Measurements from ENCODE around the gene SEMA7A. TPM values are rescaled to one million over a fixed set of nuclear protein-coding genes. Genes with fewer than 3 reads are reported as not detected.

Gene SEMA7A
- polyA plus RNA-seq, 1 donor: 3.5 TPM

DNA sequence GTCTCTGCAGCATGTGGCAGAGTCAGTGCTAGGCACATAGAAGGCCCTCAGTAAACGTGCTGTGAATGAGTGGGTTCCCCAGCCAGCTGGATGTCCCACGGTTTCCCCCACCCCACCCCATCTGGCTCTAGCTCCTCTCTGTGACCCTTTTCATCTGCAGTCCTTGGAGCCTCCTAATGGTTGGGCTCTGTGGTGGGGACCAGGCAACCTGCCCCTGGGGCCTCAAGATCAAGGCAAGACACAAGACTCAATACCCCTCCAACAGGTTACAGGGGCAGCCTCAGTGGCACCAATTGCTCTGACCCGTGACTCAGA is 49.2 kb downstream of the SEMA7A start:
- no CpG with 5 or more reads among the region's 3 CpGs for WGBS (ENCODE audit: insufficient coverage, low lambda C conversion rate)
- no peak overlapping the region for H3K27ac ChIP-seq (ENCODE audit: low read length)
- H3K4me3 ChIP-seq (ENCODE audit: low read length): no peak overlapping the region
- H3K4me1 ChIP-seq (ENCODE audit: control insufficient read depth, insufficient read depth, low read length): peaks cover 22% of the 10 kb centered on the region
- H3K9me3 ChIP-seq (ENCODE audit: control insufficient read depth, low read depth, low read length): peaks cover 3% of the 10 kb centered on the region
- H3K36me3 ChIP-seq (ENCODE audit: control insufficient read depth, insufficient read depth, low read length): no peaks in the 10 kb centered on the region
- DNase-seq: no peak
- H3K27me3 ChIP-seq (ENCODE audit: control insufficient read depth, insufficient read depth, low read length): no peaks in the 10 kb centered on the region

DNA sequence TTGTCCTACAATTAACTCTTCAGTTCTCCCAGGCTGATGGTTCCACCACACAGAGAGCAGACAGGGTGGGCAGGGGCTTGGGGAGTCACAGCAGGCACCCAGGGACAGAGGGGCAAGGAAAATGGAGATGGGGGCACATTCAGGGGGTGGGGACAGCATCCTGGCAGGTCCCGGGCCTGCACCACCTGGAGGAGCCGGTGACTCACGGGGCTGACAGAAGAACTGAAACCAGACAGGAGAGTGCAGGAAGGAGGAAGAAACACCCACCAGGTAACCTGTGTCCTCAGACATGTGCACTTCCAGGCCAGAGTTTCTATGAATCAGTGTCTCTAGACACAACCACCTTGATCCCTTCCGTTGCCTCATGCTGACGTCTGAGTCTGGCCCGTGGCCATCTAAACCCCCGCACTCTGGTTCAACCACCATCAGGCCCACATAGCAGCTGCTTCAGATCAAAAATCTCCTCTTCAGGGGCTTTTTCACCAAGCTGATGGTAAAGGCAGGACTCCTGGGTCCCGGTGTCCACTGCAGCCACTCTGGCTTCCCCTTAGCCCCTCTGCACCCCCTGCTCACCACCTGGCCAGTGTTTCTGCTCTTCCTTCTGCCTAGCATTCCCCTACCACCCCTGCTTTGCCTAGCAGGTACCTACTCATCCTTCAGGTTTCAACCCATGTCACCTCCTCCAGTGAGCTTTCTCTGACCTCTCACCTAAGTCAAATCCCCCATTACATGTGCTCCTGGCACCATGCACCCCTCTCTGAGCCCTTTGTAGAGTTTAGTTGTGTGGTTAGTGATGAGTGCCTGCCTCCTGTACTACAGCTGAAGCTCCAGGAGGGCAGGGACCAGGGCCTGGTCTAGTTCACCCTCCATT is 49.8 kb downstream of the SEMA7A start:
- no peak overlapping the region for H3K27ac ChIP-seq (ENCODE audit: low read length)
- H3K4me1 ChIP-seq (ENCODE audit: control insufficient read depth, insufficient read depth, low read length): peaks cover 16% of the 10 kb centered on the region
- no peaks in the 10 kb centered on the region for H3K36me3 ChIP-seq (ENCODE audit: control insufficient read depth, insufficient read depth, low read length)
- no peak overlapping the region for H3K4me3 ChIP-seq (ENCODE audit: low read length)
- H3K9me3 ChIP-seq (ENCODE audit: control insufficient read depth, low read depth, low read length): peaks cover 3% of the 10 kb centered on the region
- no CpG with 5 or more reads among the region's 8 CpGs for whole genome bisulfite sequencing (ENCODE audit: insufficient coverage, low lambda C conversion rate)
- no peak for DNase-seq
- no peaks in the 10 kb centered on the region for H3K27me3 ChIP-seq (ENCODE audit: control insufficient read depth, insufficient read depth, low read length)

DNA sequence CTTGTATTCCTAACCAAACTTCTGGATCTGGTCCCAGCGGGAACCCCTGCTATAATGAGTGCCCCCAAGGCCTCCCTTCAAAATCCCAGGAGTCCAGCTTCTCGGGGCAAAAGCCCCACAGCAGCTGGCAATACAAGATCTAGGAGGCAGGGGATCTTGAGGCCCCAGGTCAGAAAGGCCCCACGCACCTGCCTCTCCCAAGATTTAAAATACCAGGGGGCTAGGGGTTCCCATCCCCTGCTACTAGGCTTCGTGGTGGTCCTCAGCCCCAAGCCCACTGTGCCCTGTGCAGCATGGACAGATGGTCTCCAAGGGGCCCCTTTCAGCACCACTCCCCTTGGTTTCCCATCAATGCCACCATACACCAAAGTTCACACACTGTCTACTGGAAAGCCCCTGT is 50.5 kb downstream of the SEMA7A start:
- Histone ChIP-seq H3K27ac (ENCODE audit: low read length) (no peak overlapping the region), H3K36me3 (ENCODE audit: control insufficient read depth, insufficient read depth, low read length) (no peaks in the 10 kb centered on the region), H3K4me1 (ENCODE audit: control insufficient read depth, insufficient read depth, low read length) (peaks cover 13% of the 10 kb centered on the region), H3K4me3 (ENCODE audit: low read length) (no peak overlapping the region), H3K9me3 (ENCODE audit: control insufficient read depth, low read depth, low read length) (no peaks in the 10 kb centered on the region), H3K27me3 (ENCODE audit: control insufficient read depth, insufficient read depth, low read length) (no peaks in the 10 kb centered on the region)
- no peak for DNase-seq
- no CpG with 5 or more reads among the region's 4 CpGs for WGBS (ENCODE audit: insufficient coverage, low lambda C conversion rate)

DNA sequence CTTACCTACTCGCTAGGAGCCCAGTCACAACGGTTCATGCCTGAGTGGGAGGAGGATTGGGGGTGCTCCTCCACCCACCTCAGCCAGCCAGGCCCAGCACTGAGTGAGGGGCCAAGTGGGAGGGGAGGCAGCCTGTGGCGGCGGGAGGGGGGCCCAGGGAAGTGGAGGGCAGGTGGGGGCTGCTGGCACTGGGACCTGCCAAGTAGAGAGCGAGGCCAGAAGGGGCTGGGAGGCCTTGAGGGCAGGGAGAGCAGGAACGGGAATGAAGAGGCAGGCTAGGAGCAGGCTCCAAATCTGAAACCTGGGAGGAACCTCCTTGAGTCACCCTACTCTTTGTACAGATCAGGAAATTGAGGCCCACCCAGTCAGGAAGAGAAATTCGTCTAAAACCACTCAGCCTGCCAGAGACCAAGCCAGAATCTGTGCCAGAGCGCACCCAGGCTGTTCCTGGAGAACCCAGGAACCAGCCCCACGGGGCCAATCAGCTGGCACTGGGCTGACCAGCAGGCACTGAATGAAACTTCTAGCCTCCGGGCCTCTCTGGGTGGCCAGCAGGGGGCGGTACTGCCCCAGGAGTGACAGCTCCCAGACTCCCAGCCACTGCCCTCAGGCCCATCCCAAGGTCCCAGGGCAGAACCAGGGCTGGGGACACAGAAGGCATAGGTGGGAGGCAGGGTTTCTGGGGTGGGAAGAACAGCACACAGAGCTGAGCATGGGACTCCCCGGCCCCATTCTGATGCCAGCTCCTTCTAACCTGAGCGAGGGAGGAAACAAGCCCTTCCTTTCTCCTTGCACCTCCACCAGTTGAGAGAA is 51.5 kb downstream of the SEMA7A start:
- WGBS (ENCODE audit: insufficient coverage, low lambda C conversion rate): no CpG with 5 or more reads among the region's 13 CpGs
- Histone ChIP-seq H3K36me3 (ENCODE audit: control insufficient read depth, insufficient read depth, low read length) (no peaks in the 10 kb centered on the region), H3K27me3 (ENCODE audit: control insufficient read depth, insufficient read depth, low read length) (no peaks in the 10 kb centered on the region), H3K4me3 (ENCODE audit: low read length) (no peak overlapping the region), H3K27ac (ENCODE audit: low read length) (no peak overlapping the region), H3K9me3 (ENCODE audit: control insufficient read depth, low read depth, low read length) (no peaks in the 10 kb centered on the region), H3K4me1 (ENCODE audit: control insufficient read depth, insufficient read depth, low read length) (peaks cover 13% of the 10 kb centered on the region)
- DNase-seq: peak; percentile 55 to 77

DNA sequence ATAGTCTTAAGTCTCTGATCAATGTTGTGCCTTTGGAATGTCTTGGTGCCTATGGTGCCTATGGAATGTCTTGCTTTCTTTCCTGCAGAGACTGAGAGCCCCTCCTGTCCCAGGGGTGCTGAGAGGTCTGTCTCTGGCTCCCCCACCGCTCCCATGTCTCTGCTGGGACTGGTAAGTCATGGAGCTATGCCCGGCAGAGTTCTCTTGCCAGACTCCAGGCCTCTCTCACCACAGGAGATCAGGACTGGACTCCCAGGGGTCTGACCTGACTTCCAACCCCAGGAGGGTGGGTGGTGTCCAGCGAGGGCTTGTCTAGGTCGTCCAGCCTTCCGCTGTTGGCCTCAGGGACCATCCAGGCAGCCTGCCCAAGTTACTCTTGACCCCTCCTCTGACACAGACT is 52.3 kb downstream of the SEMA7A start:
- peaks cover 13% of the 10 kb centered on the region for H3K4me1 ChIP-seq (ENCODE audit: control insufficient read depth, insufficient read depth, low read length)
- no peak overlapping the region for H3K27ac ChIP-seq (ENCODE audit: low read length)
- no peaks in the 10 kb centered on the region for H3K27me3 ChIP-seq (ENCODE audit: control insufficient read depth, insufficient read depth, low read length)
- no peak overlapping the region for H3K4me3 ChIP-seq (ENCODE audit: low read length)
- H3K9me3 ChIP-seq (ENCODE audit: control insufficient read depth, low read depth, low read length): no peaks in the 10 kb centered on the region
- no peak for DNase-seq
- no peaks in the 10 kb centered on the region for H3K36me3 ChIP-seq (ENCODE audit: control insufficient read depth, insufficient read depth, low read length)
- no CpG with 5 or more reads among the region's 5 CpGs for WGBS (ENCODE audit: insufficient coverage, low lambda C conversion rate)

DNA sequence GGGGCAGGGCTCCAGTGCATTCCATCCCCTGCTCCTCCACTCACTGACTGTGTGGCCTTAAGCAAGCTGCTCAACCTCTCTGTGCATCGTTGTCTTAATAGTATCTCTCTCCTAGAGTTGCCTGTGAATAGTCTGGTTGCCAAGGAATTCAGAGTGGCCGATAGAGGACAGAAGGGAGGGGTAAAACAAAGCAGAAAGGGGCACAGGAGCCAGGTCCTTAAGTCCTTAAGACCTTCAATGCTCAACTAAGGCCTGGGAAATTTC is 52.6 kb downstream of the SEMA7A start:
- H3K4me1 ChIP-seq (ENCODE audit: control insufficient read depth, insufficient read depth, low read length): peaks cover 10% of the 10 kb centered on the region
- DNase-seq: no peak
- no peak overlapping the region for H3K4me3 ChIP-seq (ENCODE audit: low read length)
- no peaks in the 10 kb centered on the region for H3K36me3 ChIP-seq (ENCODE audit: control insufficient read depth, insufficient read depth, low read length)
- no peak overlapping the region for H3K27ac ChIP-seq (ENCODE audit: low read length)
- H3K9me3 ChIP-seq (ENCODE audit: control insufficient read depth, low read depth, low read length): no peaks in the 10 kb centered on the region
- no CpG with 5 or more reads among the region's 2 CpGs for WGBS (ENCODE audit: insufficient coverage, low lambda C conversion rate)
- no peaks in the 10 kb centered on the region for H3K27me3 ChIP-seq (ENCODE audit: control insufficient read depth, insufficient read depth, low read length)

DNA sequence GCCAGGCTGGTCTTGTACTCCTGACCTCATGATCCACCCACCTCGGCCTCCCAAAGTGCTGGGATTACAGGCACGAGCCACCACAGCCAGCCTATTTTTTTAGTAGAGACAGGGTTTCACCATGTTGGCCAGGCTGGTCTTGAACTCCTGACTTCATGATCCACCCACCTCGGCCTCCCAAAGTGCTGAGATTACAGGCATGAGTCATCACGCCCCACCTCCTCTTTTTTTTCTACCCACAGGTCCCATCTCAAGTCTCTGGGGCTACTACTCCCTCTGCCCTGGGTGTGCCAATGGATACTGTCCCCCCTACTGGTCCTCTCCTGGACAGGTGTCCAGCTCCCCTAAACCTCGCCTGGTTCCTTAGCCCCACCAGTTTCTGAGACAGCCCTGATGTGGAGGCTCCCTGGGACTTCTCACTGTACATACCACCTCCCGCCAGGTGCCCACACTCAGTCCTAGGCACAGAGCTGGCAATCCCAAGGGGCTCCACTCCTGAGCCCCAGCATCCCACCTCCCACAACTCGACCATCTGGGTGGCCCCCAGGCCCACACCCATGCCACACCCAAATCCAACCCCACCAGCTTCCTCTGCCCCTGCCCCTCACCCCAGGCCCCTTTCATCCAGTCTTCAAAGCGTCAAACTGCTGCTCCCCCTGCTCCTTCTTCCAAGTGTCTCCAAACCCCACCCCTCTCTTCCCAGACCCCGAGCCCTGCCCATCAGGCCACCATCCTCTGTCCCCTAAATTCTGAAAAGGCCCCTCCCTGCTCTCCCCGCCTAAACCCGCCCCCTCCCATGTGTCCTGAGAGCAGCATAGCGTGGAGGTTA is 53.2 kb downstream of the SEMA7A start:
- Histone ChIP-seq H3K4me1 (ENCODE audit: control insufficient read depth, insufficient read depth, low read length) (peaks cover 7% of the 10 kb centered on the region), H3K4me3 (ENCODE audit: low read length) (no peak overlapping the region), H3K27me3 (ENCODE audit: control insufficient read depth, insufficient read depth, low read length) (no peaks in the 10 kb centered on the region), H3K36me3 (ENCODE audit: control insufficient read depth, insufficient read depth, low read length) (no peaks in the 10 kb centered on the region), H3K9me3 (ENCODE audit: control insufficient read depth, low read depth, low read length) (no peaks in the 10 kb centered on the region), H3K27ac (ENCODE audit: low read length) (no peak overlapping the region)
- DNase-seq: no peak
- WGBS (ENCODE audit: insufficient coverage, low lambda C conversion rate): no CpG with 5 or more reads among the region's 12 CpGs

DNA sequence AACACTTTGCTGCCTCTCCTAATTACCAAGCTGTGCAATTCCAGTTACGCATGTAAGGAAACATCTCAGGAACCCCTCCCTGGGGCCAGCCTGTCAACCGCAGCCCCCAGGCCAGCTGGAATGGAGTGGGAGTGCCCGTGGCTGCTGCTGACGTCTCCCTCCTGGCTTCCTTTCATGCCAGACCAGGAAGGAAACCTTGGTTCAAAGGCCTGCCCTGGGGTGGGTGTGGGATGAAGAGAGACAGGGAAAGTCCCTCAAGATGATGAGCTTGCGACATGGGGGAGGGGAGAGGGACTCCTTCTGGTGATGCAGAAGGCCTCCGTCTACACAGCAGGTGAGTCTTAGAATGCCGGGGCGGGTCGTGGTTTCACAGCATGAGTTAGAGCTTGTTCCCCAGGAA is 54.9 kb downstream of the SEMA7A start:
- Histone ChIP-seq H3K9me3 (ENCODE audit: control insufficient read depth, low read depth, low read length) (no peaks in the 10 kb centered on the region), H3K4me1 (ENCODE audit: control insufficient read depth, insufficient read depth, low read length) (peaks cover 11% of the 10 kb centered on the region), H3K36me3 (ENCODE audit: control insufficient read depth, insufficient read depth, low read length) (no peaks in the 10 kb centered on the region), H3K27ac (ENCODE audit: low read length) (no peak overlapping the region), H3K27me3 (ENCODE audit: control insufficient read depth, insufficient read depth, low read length) (peaks cover 4% of the 10 kb centered on the region), H3K4me3 (ENCODE audit: low read length) (no peak overlapping the region)
- peak in 1 of 2 donors; percentile 44 for DNase-seq
- WGBS (ENCODE audit: insufficient coverage, low lambda C conversion rate): no CpG with 5 or more reads among the region's 9 CpGs

DNA sequence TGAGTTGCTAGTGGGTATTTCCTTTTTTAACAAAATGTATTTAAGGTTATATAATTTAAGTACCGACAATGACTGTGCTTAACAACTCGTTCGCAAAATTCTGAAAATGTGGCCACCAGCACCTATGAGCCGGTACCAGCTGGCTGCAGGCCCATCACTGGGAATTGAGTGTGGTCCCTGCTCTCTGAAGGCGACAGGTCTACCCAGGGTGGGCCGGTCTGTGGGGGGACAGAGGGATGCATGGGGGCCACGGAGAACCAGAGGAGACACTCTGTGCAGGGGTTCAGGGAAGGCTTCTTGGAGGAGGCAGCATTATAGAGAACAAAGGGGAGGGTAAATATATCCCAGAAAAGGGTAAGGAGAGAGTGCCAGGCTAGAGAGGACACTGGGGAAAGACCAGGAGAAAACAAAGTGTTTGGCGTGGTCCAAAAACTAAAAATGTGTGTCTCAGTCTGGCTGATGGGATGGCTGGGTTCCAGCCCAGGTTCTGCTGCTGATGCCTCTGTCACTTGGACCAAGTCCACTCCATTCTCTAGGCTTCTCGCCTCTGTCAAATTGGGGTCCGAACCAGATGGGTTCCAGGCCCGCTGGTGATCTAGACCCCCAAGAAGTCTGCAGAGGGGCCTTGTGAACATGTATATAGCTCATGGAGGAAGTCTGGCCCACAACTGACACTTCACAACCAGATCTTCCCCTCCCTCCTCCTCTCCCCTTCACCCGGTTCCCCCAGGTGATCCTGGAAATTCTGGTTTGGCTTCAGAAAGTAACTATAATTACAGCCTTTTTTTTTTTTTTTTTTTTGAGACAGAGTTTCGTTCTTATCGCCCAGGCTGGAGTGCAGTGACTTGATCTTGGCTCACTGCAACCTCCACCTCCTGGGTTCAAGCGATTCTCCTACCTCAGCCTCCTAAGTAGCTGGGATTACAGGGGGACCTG is 55.7 kb downstream of the SEMA7A start:
- no peaks in the 10 kb centered on the region for H3K9me3 ChIP-seq (ENCODE audit: control insufficient read depth, low read depth, low read length)
- H3K27me3 ChIP-seq (ENCODE audit: control insufficient read depth, insufficient read depth, low read length): peaks cover 4% of the 10 kb centered on the region
- H3K36me3 ChIP-seq (ENCODE audit: control insufficient read depth, insufficient read depth, low read length): no peaks in the 10 kb centered on the region
- no peak overlapping the region for H3K4me3 ChIP-seq (ENCODE audit: low read length)
- no peak overlapping the region for H3K27ac ChIP-seq (ENCODE audit: low read length)
- H3K4me1 ChIP-seq (ENCODE audit: control insufficient read depth, insufficient read depth, low read length): peaks cover 11% of the 10 kb centered on the region
- no CpG with 5 or more reads among the region's 15 CpGs for WGBS (ENCODE audit: insufficient coverage, low lambda C conversion rate)
- DNase-seq: no peak

Measured in large intestine (tissue), 3 donors.